SK-N-MC (cell line): ENCODE results near the gene OR5A2.

ENCODE experiments used
- EZH2 ChIP-seq: fragments of 200-600 bp; sonication (generic); IDR thresholded peaks from one replicate; pipeline ENCODE4 v1.6.1; 2017; ENCODE audit warnings: antibody characterized with exemption
- POLR2AphosphoS5 ChIP-seq: IDR thresholded peaks from 2 replicates; pipeline ENCODE4 v1.6.1; 2012; ENCODE audit warnings: mild to moderate bottlenecking, low read depth, low read length, borderline replicate concordance

DNA sequence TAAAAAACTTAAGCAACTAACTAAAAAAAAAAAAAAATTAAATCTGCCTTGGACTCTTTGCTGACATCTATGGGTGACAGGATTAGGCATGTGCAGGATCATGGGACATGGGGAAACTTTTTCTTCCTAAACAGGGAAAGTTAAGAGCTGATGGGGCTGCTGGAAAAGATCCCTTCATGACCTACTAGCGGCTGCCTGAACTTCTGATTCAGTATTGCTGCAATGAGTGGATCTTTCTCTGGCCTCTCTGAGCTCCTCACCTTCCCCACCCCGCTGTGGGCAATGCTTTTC lies 25.0 kb downstream of the OR5A2 start:
- TF ChIP-seq EZH2 (no peak), POLR2AphosphoS5 (no peak)
